Umbilical cord (tissue), 2 donors: ENCODE measurements around the gene KIAA1671. TPM values are rescaled to one million over a fixed set of nuclear protein-coding genes. Genes with fewer than 3 reads are reported as not detected.

Experiments used
- DNase-seq: peaks from one replicate; pipeline ENCODE4 v3.0.0-alpha.2; 2015; ENCODE audit warnings: low spot score
- total RNA-seq: library from RNA; depleted of rRNA; stranded (reverse); fragments of >200 nt; gene quantifications from one replicate; pipeline ENCODE4 v1.2.3, GENCODE V29; 2014; ENCODE audit warnings: low replicate concordance; ENCODE audit not compliant: insufficient read depth

KIAA1671 gene
- total RNA-seq, 1 donor from 2014 or later, result 10.6 TPM

- no peak for DNase-seq
These were observed 137.8 kb downstream of the KIAA1671 start for GRCh38 chr22:25090225-25090890.

DNA sequence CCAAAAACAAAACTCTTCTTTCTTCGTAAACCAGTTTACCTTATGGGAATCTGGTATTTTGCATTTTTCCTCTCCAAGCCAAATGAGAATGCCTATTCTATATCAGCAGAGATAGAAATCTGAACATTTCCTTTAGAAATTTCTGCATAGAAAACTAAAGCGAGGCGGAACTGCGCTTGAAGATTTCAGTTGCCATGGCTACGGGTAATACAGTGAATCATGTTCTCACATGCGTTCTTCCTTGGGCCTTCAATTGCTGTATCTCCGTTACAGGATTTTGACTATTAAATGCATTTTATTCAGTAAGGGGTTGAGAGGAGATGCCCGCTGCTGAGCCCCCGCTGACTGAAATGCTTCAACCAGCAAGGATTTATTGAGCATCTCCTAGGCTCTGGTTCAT, 138.9 kb downstream of the KIAA1671 start:
- DNase-seq, result peak; percentile 47

DNA sequence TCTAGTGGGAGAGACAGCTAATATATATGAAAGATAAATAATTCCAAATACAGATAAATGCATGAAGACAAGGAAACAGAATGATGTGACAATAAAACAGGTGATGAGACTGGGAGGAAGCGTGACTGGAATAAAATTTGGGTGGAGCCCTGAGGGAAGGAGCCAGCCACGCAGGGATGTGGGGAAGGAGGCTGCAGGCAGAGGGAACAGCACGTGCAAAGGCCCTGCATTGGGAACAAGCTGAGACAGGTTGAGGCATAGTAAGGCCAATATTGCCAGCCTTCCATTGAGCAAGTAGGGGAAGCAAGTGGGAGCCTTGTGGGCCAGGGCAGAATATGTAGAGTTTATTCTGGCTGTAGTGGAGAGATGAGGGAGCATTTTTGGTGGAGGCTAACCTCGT, 139.6 kb downstream of the KIAA1671 start:
- DNase-seq, result no peak

DNA sequence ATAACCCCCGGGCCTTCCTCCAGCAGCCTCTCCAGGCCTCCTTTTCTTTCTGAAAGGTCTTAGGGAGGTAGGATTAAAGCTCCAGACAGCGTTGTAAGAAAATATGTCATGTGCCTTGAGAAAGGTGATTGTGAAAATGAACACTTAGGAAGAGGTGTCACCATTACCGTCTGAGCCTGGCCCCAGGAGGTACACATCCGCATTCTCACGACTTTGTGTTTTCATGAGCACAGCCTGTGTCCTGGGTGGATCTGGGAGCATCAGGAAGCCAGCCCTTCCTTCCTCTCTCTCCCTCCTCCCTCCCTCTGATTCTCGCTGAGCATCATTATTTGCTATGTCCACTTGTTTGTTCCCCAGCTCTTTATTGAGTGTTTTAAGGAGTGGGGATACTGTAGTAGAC, 142.1 kb downstream of the KIAA1671 start:
- DNase-seq, result no peak

GRCh38 chr22:25095869-25096268, 143.4 kb downstream of the KIAA1671 start:
- DNase-seq, result no peak

DNA sequence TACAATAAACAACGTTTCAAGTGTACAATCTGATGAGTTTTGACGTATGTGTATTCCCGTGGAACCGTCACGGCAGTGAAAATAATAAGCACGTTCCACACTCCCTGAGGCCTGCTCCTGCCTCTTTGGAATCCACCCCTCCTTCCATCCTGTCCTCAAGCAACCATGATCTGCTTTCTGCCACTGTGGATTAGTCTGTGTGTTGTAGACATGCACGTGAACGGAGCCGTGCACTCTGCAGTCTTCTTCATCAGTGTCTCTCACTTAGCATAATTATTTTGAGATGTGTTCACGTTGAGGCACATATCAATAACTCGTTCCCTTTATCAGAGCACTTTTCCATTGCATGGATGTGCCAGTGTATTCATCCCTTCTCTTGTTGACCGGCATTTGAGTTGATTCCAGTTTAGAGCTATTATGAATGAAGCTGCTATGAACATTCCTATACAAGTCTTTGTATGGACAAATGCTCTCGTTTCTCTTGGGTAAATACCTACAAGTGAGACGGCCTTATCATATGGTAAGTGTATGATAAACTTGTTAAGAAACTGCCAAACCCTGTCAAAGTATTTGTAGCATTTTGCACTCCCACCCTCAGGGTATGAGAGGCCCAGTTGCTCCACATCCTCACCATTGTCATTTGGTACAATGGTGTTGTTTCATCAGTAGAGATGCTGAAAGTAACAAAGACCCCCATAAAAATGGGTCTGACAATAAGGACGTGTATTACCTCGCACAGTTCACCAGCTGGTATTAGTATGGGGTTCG, 144.3 kb downstream of the KIAA1671 start:
- no peak for DNase-seq

GRCh38 chr22:25098445-25099081, 146.0 kb downstream of the KIAA1671 start:
- no peak for DNase-seq

DNA sequence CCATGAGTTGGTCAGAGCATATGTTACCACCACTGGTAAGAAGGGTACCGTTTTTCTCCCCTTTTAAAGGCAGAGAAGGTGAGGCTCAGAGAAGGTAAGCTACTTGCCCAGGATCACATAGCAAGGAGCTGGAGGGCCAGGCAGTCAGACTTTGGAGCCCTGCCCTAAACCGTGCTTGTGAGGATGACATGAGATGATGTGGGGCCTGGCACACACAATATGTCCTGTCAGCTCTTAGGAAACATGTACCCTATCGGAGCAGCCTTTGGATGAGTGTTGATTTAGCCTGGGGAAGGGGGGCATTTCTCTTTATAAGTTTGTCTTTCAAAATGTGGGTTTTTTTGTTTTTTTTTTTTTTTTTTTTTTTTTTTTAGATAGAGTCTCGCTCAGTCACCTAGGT, 146.7 kb downstream of the KIAA1671 start:
- no peak for DNase-seq

GRCh38 chr22:25100402-25100801, 147.9 kb downstream of the KIAA1671 start:
- no peak for DNase-seq

- DNase-seq, result no peak
These were observed 148.4 kb downstream of the KIAA1671 start for GRCh38 chr22:25100948-25101347.

GRCh38 chr22:25101501-25101900, 149.0 kb downstream of the KIAA1671 start:
- DNase-seq, result no peak

DNA sequence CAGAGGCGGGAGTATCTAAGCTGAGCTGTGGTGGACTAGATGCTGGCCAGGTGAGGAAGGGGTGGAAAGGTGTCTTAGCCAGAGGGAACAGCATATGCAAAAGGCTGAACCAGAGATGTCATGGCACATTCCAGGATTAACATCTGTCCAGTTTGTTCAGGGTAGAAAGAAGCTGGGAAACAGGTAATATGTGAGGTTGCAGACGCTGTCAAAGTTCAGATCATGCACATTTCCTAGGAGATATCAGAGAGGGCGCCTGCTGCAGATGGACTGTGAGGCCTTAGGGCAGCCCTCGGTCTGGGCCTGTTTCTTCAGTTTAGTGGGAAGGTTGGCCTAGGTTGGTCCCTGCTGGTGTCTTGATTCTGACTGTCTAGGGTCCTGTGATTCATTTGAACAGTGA, 149.5 kb downstream of the KIAA1671 start:
- no peak for DNase-seq

DNA sequence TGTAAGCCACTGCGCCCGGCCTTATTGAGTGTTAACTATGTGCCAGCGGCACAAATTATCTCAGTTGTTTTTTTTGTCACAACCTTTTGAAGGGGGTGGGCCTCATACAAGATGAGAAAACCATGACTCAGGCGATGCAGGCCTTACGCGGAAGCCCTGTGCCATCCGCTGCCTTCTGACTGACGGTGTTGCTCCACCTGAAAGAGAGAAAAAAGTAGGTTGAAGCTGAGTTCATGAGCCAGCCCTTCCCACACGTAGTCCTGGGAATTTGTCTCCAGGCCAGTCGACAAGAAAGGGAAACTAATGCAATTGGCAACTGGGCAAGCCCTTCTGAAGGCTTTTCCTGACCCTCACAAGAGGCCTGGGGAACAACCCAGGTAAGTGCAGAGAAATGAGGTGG, 150.2 kb downstream of the KIAA1671 start:
- no peak for DNase-seq

DNA sequence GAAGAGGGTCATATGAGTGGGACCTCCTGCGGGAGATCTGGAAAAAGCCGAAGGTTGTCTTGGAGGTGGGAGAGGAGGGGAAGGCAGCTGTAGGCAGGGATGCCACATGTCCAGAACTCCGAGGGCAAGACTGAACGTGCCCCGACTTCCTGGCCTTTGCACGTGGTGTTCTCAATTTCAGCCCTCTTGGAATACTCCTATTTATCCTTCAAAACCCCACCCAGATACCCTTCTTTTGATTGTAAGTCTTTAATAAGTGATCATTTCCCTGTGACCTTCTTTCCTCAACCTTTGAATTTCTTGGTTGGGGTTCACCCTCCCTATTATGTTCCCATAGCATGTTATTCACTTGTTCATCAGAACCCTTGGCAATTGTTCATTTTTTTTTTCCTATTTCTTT, 151.9 kb downstream of the KIAA1671 start:
- DNase-seq, result no peak

DNA sequence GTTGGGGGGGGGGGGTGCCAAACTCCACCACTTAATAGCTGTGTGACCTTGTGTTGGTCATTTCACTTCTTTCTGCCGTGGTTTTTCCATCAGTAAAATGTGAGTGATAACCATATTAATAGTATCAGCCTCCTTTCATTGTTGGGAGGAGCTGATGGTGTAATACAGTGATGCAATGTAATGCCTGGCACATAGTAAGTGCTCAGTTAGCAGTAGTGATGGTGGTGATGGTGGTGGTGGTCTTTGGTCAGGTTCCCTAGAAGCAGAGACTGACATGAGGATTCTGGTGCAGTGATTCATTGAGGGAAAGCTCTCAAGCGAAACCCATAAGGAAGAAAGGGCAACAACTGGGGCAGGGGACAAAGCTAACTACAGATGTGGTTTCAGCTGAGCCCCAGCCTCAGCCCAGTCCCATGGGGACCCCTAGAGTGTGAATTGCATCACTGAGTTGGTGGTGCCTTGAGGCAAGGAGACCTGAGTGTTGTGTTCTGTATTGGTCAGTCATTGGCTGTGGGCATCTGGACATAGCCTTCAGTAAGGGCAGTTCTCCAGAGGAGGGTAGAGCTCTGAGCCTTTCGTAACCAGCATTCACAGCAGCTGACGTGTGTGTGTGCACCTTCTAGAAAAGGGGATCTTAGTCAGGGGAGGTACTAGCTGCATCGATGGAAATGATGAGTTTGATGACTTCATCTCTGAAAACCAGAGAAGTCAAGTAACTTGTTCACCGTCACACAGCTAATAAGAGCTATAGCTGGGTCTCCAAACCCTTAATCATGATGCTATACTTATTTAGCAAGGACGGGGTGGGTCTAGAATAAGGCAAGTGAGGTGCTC, 153.5 kb downstream of the KIAA1671 start:
- DNase-seq, result no peak

DNA sequence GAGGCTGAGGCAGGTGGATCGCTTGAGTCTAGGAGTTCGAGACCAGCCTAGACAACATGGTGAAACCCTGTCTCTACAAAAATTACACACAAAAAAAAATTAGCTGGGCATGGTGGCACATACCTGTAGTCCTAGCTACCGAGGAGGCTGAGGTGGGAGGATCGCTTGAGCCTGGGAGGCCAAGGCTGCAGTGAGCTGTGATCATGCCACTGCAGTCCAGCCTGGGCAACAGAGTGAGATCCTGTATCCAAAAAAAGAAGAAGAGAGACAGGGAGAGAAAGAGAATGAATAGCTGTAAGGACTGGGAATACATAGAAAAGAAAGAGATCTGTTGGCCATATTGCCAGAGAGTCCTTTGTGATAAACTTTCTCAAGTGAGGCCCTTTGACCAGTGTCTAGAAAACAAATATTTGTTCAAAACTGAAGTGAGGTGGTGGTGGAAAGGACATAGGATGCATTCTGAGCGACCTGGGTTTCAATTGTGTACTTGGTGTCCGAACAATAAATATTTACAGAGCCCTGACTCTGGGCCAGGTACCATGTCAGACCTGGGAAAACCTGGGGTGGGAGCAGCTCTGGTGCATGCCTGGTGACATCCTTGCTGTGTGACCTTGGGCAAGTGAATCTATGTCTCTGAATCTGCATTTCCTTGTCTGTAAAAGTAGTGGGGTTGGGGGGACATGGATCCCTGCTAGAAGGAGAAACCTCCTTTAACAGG, 157.5 kb downstream of the KIAA1671 start:
- DNase-seq, result no peak

- no peak for DNase-seq
These were observed 158.0 kb downstream of the KIAA1671 start for GRCh38 chr22:25110596-25110845.

DNA sequence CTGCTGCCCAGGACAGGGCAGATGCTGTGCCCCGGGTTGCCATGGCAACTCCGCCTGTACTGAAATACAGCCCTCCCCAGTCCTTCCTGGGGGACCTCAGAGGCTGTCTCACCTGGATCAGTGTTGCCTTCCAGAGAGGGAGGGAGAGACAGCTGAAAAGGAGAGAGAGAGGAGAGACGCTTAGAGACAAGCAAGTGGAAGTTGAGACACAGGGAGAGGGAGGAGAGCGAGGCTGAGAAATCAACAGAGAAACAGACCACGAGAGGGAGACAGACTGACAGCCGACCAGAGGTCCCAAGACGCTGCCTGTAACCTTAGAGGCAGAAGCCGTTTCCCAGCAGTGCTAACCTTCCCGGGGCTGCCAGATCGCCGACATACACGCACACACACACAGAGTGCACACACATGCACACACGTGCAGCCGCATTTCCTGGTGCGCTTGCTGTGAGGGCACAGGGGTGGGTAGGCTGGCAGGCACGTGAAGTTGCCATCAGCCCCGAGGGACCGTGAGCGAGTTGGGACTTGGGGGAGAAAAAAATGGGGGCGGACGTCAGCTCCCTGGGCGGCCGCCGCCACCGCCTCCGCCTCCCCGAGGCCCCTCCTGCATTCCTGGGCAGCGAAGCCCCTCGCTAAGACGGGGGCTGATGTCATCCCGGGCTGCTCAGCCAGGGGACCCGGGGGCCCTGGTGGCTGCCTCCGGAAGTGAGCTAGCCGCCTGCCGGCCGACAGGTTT, 158.5 kb downstream of the KIAA1671 start:
- peak; percentile 93 for DNase-seq

DNA sequence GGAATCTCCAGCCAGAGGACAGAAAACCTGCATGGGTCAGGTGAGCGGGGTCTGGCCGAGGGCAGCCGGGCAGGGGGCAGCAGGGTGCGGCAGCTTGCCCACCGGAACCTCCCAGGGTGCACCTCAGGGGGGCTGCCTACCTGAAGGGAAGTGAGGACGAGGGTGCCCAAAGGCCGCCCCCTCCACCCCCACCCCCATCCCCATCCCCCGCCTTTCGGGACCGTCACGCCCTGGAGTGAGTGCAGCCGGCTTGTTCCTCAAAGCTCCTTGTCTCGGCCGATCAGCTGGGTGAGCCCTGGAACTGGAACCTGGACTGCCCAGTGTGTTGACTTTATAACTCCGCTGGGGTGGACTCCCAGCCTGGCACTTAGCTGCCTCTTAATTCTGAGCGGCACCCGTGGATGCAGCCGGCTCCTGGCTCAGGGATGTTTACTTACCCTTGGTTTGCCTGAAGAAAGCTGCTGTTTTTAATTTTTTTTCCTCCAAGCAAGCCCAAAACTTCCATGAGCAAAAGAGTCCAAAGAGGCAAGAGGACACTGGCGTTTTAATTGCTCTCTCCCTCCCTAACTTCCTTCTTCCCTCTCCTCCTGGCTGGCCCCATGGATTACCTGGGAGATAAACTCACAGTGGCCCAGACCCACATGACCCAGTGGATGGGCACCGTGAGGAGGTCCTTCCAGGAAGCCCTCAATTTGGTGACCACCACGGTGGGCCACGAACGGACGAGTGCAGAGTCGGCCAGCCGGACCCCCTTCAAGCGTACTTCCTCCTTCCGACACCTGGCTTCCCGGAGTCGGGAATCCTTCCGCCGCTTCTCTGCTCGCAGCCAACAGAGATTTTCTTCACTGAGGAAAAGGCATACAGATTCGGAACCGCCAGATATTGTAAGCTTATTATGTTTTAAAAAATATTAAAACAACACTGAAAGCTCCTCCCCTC, 159.3 kb downstream of the KIAA1671 start:
- DNase-seq, result peak; percentile 43
